H4 (cell line): ENCODE data around the gene CUBN. TPM values are rescaled to one million over a fixed set of nuclear protein-coding genes. Genes with fewer than 3 reads are reported as not detected.

ENCODE experiments used
- DNase-seq: peaks from one replicate; pipeline ENCODE4 v3.0.0-alpha.2; 2015; ENCODE audit warnings: low spot score
- total RNA-seq: library from RNA; depleted of rRNA; stranded (reverse); fragments of >200 nt; shearing (Covaris generic); gene quantifications from 2 replicates; pipeline ENCODE4 v1.2.3, GENCODE V29; 2014

The CUBN gene
- total RNA-seq, 1 experiment from 2014 or later = 0.14 TPM

GRCh38 chr10:17109046-17109445, 20.6 kb downstream of the CUBN start:
- DNase-seq = no peak

- no peak for DNase-seq
These were observed 22.6 kb downstream of the CUBN start for GRCh38 chr10:17106991-17107390.

- DNase-seq = no peak
These were observed 27.7 kb downstream of the CUBN start for GRCh38 chr10:17101910-17102266.

- no peak for DNase-seq
These were observed 28.2 kb downstream of the CUBN start for GRCh38 chr10:17101257-17101909.

- no peak for DNase-seq
These were observed 29.0 kb downstream of the CUBN start for GRCh38 chr10:17100586-17100985.

GRCh38 chr10:17098012-17098411, 31.6 kb downstream of the CUBN start:
- no peak for DNase-seq

- no peak for DNase-seq
These were observed 34.8 kb downstream of the CUBN start for GRCh38 chr10:17094844-17095243.

- no peak for DNase-seq
These were observed 36.4 kb downstream of the CUBN start for GRCh38 chr10:17092986-17093803.

- DNase-seq = no peak
These were observed 37.2 kb downstream of the CUBN start for GRCh38 chr10:17092216-17092944.

GRCh38 chr10:17088118-17088806, 41.3 kb downstream of the CUBN start:
- no peak for DNase-seq

- no peak for DNase-seq
These were observed 42.7 kb downstream of the CUBN start for GRCh38 chr10:17086865-17087367.

- no peak for DNase-seq
These were observed 44.4 kb downstream of the CUBN start for GRCh38 chr10:17085011-17085725.

- DNase-seq = no peak
These were observed 45.4 kb downstream of the CUBN start for GRCh38 chr10:17084258-17084657.

GRCh38 chr10:17081431-17081830, 48.2 kb downstream of the CUBN start:
- no peak for DNase-seq

GRCh38 chr10:17077890-17078289, 51.7 kb downstream of the CUBN start:
- no peak for DNase-seq

- no peak for DNase-seq
These were observed 52.2 kb downstream of the CUBN start for GRCh38 chr10:17077346-17077781.

GRCh38 chr10:17076626-17077345, 52.8 kb downstream of the CUBN start:
- DNase-seq = no peak

- peak; percentile 35 for DNase-seq
These were observed 53.9 kb downstream of the CUBN start for GRCh38 chr10:17075533-17076359.

GRCh38 chr10:17074541-17074847, 55.1 kb downstream of the CUBN start:
- DNase-seq = no peak
